ENCODE measurements around the gene BSPRY. TPM values are rescaled to one million over a fixed set of nuclear protein-coding genes. Genes with fewer than 3 reads are reported as not detected.

Gene BSPRY
- total RNA-seq, 2 donors from 2014 or later: 14.1 to 17.9 TPM

- peaks cover 62% of the 10 kb centered on the region for H3K36me3 Mint-ChIP-seq (ENCODE audit: low read depth)
- no peak overlapping the region for H3K27ac Mint-ChIP-seq
- WGBS, 2 experiments (ENCODE audit: insufficient coverage in 1 of 2, insufficient read length in 1 of 2): 89 to 96% methylated on average over 7 to 11 of the region's 11 CpGs
- H3K4me1 ChIP-seq (ENCODE audit: control insufficient read depth, insufficient read depth, low read length): no peaks in the 10 kb centered on the region
- H3K4me3 ChIP-seq (ENCODE audit: low read length): no peak overlapping the region
- H3K4me3 Mint-ChIP-seq: no peak overlapping the region
- no peaks in the 10 kb centered on the region for H3K27me3 Mint-ChIP-seq (ENCODE audit: insufficient read depth)
- no peaks in the 10 kb centered on the region for H3K4me1 Mint-ChIP-seq
- peaks cover 78% of the 10 kb centered on the region for H3K36me3 ChIP-seq (ENCODE audit: control insufficient read depth, insufficient read depth, low read length)
- H3K27ac ChIP-seq (ENCODE audit: low read depth, low read length): no peak overlapping the region
- no peak for DNase-seq
- no peak for TF ChIP-seq CTCF (conservative IDR thresholded peaks at IDR 0.05)
- no peaks in the 10 kb centered on the region for H3K27me3 ChIP-seq (ENCODE audit: control insufficient read depth, insufficient read depth, low read length, poor library complexity, severe bottlenecking)
- no peaks in the 10 kb centered on the region for H3K9me3 Mint-ChIP-seq
- no peaks in the 10 kb centered on the region for H3K9me3 ChIP-seq (ENCODE audit: control insufficient read depth, low read length)
- no peak overlapping the region for H3K9ac ChIP-seq (ENCODE audit: extremely low read depth, low read length, poor library complexity, severe bottlenecking)
These were observed 40.1 kb downstream of the BSPRY start for GRCh38 chr9:113389451-113389850.

GRCh38 chr9:113390192-113390960 lies 41.0 kb downstream of the BSPRY start:
- Histone ChIP-seq H3K4me3 (ENCODE audit: low read length) (no peak overlapping the region), H3K4me1 (ENCODE audit: control insufficient read depth, insufficient read depth, low read length) (no peaks in the 10 kb centered on the region), H3K27ac (ENCODE audit: low read depth, low read length) (no peak overlapping the region), H3K9ac (ENCODE audit: extremely low read depth, low read length, poor library complexity, severe bottlenecking) (no peak overlapping the region), H3K27me3 (ENCODE audit: control insufficient read depth, insufficient read depth, low read length, poor library complexity, severe bottlenecking) (no peaks in the 10 kb centered on the region), H3K9me3 (ENCODE audit: control insufficient read depth, low read length) (no peaks in the 10 kb centered on the region), H3K36me3 (ENCODE audit: control insufficient read depth, insufficient read depth, low read length) (peaks cover 87% of the 10 kb centered on the region)
- Mint-ChIP-seq H3K4me1 (no peaks in the 10 kb centered on the region), H3K27me3 (ENCODE audit: insufficient read depth) (no peaks in the 10 kb centered on the region), H3K27ac (no peak overlapping the region), H3K36me3 (ENCODE audit: low read depth) (peaks cover 71% of the 10 kb centered on the region), H3K9me3 (no peaks in the 10 kb centered on the region), H3K4me3 (no peak overlapping the region)
- no peak for TF ChIP-seq CTCF (conservative IDR thresholded peaks at IDR 0.05)
- 94 to 96% methylated on average over 11 to 17 of the region's 17 CpGs for WGBS, 2 experiments (ENCODE audit: insufficient coverage in 1 of 2, insufficient read length in 1 of 2)
- DNase-seq: no peak

- Histone ChIP-seq H3K4me1 (ENCODE audit: control insufficient read depth, insufficient read depth, low read length) (no peaks in the 10 kb centered on the region), H3K4me3 (ENCODE audit: low read length) (no peak overlapping the region), H3K27me3 (ENCODE audit: control insufficient read depth, insufficient read depth, low read length, poor library complexity, severe bottlenecking) (no peaks in the 10 kb centered on the region), H3K9ac (ENCODE audit: extremely low read depth, low read length, poor library complexity, severe bottlenecking) (no peak overlapping the region), H3K27ac (ENCODE audit: low read depth, low read length) (no peak overlapping the region), H3K9me3 (ENCODE audit: control insufficient read depth, low read length) (no peaks in the 10 kb centered on the region), H3K36me3 (ENCODE audit: control insufficient read depth, insufficient read depth, low read length) (peaks cover 91% of the 10 kb centered on the region)
- Mint-ChIP-seq H3K27me3 (ENCODE audit: insufficient read depth) (no peaks in the 10 kb centered on the region), H3K4me1 (no peaks in the 10 kb centered on the region), H3K9me3 (no peaks in the 10 kb centered on the region), H3K36me3 (ENCODE audit: low read depth) (peaks cover 75% of the 10 kb centered on the region), H3K4me3 (no peak overlapping the region), H3K27ac (no peak overlapping the region)
- WGBS, 2 experiments (ENCODE audit: insufficient coverage in 1 of 2, insufficient read length in 1 of 2): 98% methylated on average over 7 of the region's 7 CpGs; no CpG with 5 or more reads in 1 of the 2 experiments
- DNase-seq: no peak
- no peak for TF ChIP-seq CTCF (conservative IDR thresholded peaks at IDR 0.05)
These were observed 42.6 kb downstream of the BSPRY start for GRCh38 chr9:113391917-113392316.
